HUES64 (cell line): ENCODE measurements around the gene XPR1.

ENCODE experiments used
- H3K27ac ChIP-seq: 2 replicates; pipeline ENCODE4 v1.7.0; 2013; ENCODE audit warnings: low read depth, low read length, inconsistent platforms
- H3K27me3 ChIP-seq: 2 replicates; pipeline ENCODE4 v1.6.1; 2013; ENCODE audit warnings: mild to moderate bottlenecking, low read length; ENCODE audit not compliant: insufficient read depth
- H3K36me3 ChIP-seq: 2 replicates; pipeline ENCODE4 v1.6.1; 2013; ENCODE audit warnings: mild to moderate bottlenecking, low read length; ENCODE audit not compliant: insufficient read depth
- H3K4me1 ChIP-seq: 2 replicates; pipeline ENCODE4 v1.6.1; 2013; ENCODE audit warnings: mild to moderate bottlenecking, low read length, moderate library complexity; ENCODE audit not compliant: insufficient read depth
- H3K4me3 ChIP-seq: 2 replicates; pipeline ENCODE4 v1.5.1; 2013; ENCODE audit warnings: mild to moderate bottlenecking, low read length, moderate library complexity
- H3K9ac ChIP-seq: 2 replicates; pipeline ENCODE4 v1.6.1; 2013; ENCODE audit warnings: mild to moderate bottlenecking, low read depth, low read length
- H3K9me3 ChIP-seq: 2 replicates; pipeline ENCODE4 v1.6.1; 2013; ENCODE audit warnings: low read depth, low read length; ENCODE audit not compliant: insufficient read depth
- WGBS: fragments of 150-250, 120-280 bp; methylation state at CpG from one replicate; pipeline ENCODE4 v1.1.7; 2013; ENCODE audit warnings: missing lambda C conversion rate; 5-methylcytosine and 5-hydroxymethylcytosine counted together

Gene XPR1

DNA sequence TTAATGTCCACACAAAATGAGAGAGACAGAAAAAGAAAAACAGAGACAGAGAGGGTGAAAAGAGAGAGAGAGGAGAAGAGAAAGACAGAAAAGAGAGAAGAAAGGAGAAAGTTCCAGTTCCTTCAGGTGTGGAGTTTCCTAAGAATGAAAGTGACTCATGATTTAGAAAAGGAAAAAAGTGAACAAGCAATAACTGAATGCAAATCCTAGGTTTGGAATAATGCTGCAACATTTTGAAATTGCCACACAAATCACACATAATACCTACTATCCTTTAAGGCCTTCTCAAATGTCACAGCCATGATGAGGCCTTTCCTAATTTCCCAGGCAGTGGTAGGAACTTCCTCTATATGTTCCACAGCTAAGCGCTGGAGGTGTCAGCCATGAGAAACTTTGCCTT lies 31.5 kb upstream of the XPR1 start:
- Histone ChIP-seq H3K4me1 (no peaks in the 10 kb centered on the region; the same call in 1 of the 2 replicates), H3K36me3 (no peaks in the 10 kb centered on the region), H3K9ac (no peak overlapping the region), H3K27me3 (no peaks in the 10 kb centered on the region), H3K27ac (no peak overlapping the region), H3K4me3 (no peak overlapping the region), H3K9me3 (no peaks in the 10 kb centered on the region)
- WGBS = 97% methylated on average over 1 of the region's 1 CpG

DNA sequence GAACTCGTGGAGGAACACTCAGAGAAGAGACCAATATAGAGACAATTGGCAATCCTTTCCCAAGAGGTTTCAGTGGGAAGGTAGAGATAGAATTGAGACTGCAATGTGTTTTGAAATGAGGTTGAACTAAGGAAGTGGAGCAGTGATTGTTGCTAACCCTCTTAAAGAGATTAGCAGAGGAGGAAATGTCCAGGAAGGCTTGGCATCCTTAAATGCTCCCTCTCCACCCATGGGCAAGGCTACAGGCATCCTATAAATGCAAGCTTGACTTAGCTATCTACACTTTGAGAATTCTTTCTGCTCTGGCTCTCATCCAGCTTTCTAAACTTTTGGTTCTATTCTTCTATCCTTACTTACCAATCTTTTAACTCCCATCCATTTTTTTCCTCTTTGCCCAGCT lies 30.3 kb upstream of the XPR1 start:
- H3K27ac ChIP-seq = no peak overlapping the region
- H3K27me3 ChIP-seq = no peaks in the 10 kb centered on the region
- no peak overlapping the region for H3K9ac ChIP-seq
- H3K36me3 ChIP-seq = no peaks in the 10 kb centered on the region
- 84% methylated on average over 1 of the region's 1 CpG for whole genome bisulfite sequencing
- no peaks in the 10 kb centered on the region for H3K9me3 ChIP-seq
- H3K4me3 ChIP-seq = no peak overlapping the region
- peaks cover 4% of the 10 kb centered on the region; the same call in 1 of the 2 replicates for H3K4me1 ChIP-seq

DNA sequence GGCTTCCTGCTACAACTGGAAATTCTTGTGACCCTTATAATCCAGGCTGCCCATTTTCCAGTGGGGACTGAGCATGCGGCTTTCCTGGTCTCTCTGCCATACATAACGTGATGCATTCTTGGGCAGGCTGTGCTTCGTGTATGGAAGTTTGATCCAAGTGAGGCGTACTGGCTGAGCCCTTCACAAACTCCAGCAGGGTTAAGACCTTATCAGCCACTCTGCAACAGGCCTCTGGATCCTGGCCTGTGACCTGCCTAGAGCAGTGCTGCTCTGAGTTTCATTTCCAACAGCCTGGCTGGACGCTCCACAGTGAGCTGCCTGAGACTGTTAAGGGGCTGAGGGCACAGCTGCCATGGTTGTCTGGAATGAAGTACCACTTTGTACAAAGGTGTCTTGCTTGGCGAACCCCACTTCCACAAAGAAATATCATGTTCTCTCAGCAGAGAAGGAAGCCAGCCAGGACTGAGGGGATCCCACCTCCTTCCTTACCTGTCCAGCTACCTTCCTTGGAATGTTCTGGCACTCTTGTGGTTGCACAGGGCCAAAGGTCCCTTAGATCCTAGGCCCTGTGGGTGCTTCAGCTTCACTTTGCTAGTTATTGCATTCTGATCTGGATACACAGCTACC lies 28.5 kb upstream of the XPR1 start:
- no peaks in the 10 kb centered on the region for H3K36me3 ChIP-seq
- no peak overlapping the region for H3K9ac ChIP-seq
- 92% methylated on average over 6 of the region's 6 CpGs for WGBS

DNA sequence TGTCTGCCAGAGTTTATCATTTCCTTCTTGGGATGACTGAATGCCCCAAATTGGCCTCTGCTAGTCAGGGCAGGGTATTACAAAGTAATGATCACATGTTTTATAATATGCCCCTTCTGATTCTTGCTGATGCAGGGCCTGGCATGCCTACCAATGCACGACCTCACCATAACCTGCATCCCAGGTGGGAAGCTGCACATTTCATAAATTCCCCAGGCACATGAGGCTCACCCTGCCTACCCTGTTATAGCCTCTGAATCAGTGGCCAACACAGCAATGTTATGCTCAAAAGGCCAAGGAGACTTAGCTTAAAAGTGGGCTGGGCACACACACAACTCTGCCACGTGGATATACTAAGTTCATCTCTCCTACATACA lies 28.0 kb upstream of the XPR1 start:
- no peak overlapping the region for H3K27ac ChIP-seq
- peaks cover 6% of the 10 kb centered on the region; the same call in 1 of the 2 replicates for H3K4me1 ChIP-seq
- no peaks in the 10 kb centered on the region for H3K9me3 ChIP-seq
- H3K27me3 ChIP-seq = no peaks in the 10 kb centered on the region
- no peaks in the 10 kb centered on the region for H3K36me3 ChIP-seq
- WGBS = 89% methylated on average over 2 of the region's 2 CpGs
- no peak overlapping the region for H3K4me3 ChIP-seq
- H3K9ac ChIP-seq = no peak overlapping the region

More for the DNA sequence above, 28.5 kb upstream of the XPR1 start:
- Histone ChIP-seq H3K4me3 (no peak overlapping the region), H3K27me3 (no peaks in the 10 kb centered on the region), H3K4me1 (peaks cover 6% of the 10 kb centered on the region; the same call in 1 of the 2 replicates), H3K9me3 (no peaks in the 10 kb centered on the region), H3K27ac (no peak overlapping the region)

DNA sequence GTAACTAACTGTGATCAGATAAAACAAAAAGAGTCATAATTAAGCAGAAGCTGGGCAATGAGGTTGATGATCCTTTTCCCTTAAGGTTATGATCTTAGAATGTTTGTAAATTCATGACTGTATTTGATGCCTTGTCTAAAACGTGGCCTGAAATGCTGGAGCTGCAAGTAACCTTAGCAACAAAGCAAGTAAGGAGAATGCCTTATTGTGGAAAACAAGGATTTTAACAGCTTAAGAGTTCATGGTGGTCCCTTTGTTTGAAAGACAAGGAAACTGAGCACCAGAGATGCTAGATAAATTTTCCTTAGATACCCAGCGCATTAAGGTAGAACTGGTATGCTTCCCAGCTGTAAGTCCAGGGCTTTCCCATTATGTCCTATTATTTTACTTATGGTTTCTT lies 25.7 kb upstream of the XPR1 start:
- peaks cover 16% of the 10 kb centered on the region; the same call in 1 of the 2 replicates for H3K4me1 ChIP-seq
- H3K4me3 ChIP-seq = no peak overlapping the region
- no peaks in the 10 kb centered on the region for H3K27me3 ChIP-seq
- H3K9ac ChIP-seq = no peak overlapping the region
- H3K36me3 ChIP-seq = no peaks in the 10 kb centered on the region
- H3K9me3 ChIP-seq = no peaks in the 10 kb centered on the region
- no peak overlapping the region for H3K27ac ChIP-seq
- WGBS = 68% methylated on average over 2 of the region's 2 CpGs

DNA sequence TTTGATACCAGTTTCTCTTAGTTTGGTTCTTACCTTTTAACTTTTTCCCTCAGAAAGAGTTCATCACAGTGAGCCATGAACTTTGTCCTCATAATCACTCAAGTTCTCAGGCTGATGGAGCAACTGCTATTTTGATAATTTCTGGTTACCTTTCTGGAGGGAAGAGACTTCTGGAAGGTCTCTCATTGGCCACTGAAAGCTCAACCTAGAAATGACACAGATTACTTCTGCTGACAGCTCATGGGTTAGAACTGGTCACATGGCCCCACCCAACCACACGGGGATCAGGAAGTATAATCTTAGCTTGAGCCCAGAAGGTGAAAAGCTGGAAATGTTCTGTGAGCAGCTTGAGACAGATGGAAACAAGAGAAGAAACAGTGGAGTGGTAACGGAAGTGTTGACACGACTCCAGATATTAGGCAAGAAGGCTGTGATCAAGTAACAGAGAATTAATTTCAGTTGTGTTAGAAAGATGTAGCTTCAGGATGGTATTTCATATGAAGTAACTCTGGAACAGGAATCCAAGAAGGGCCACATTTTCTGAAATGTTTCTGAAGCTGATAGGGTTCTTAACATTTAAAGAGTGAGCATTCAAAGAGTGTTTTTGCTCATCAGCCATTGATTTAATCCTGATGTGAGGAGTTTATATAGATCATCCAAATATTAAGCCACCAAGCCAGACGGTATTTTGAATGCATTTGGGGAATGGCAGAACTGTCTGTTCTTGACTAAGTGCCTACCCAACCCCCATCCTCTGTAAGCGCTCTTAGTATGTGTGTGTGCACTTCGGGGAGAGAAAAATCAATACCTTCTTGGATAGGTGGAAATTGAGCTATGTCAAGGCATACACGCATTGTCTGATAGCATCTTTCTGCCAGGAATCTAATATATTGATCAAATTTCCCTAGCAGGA lies 21.9 kb upstream of the XPR1 start:
- H3K27me3 ChIP-seq = no peaks in the 10 kb centered on the region
- H3K4me3 ChIP-seq = no peak overlapping the region
- no peak overlapping the region for H3K9ac ChIP-seq
- no peaks in the 10 kb centered on the region for H3K9me3 ChIP-seq
- H3K27ac ChIP-seq = no peak overlapping the region
- H3K4me1 ChIP-seq = peaks cover 20% of the 10 kb centered on the region; the same call in 1 of the 2 replicates
- 95% methylated on average over 7 of the region's 7 CpGs for WGBS
- H3K36me3 ChIP-seq = no peaks in the 10 kb centered on the region

DNA sequence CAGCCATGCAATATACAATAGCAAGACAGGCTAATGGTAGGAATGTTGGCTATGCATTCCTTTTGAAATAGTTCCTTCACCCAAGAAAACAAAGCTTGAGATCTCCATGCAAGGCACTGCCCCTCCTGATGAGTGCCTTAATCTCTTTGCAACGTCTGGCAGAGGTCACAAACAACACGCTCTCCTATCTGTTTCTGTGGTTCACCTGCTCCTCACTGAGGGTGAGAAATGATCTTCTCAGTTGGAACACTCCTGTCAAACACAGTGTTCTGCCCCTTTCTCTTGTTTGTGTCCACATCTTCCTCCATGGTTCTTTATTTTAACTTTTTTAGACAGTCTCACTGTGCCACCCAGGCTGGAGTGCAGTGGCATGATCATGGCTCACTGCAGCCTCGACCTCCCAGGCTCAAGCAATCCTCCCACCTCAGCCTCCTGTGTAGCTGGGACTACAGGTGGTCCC lies 21.2 kb upstream of the XPR1 start:
- no peak overlapping the region for H3K4me3 ChIP-seq
- no peaks in the 10 kb centered on the region for H3K9me3 ChIP-seq
- no peak overlapping the region for H3K9ac ChIP-seq
- H3K36me3 ChIP-seq = no peaks in the 10 kb centered on the region
- H3K27me3 ChIP-seq = no peaks in the 10 kb centered on the region
- peaks cover 20% of the 10 kb centered on the region; the same call in 1 of the 2 replicates for H3K4me1 ChIP-seq
- H3K27ac ChIP-seq = no peak overlapping the region
- WGBS = 60% methylated on average over 3 of the region's 3 CpGs

DNA sequence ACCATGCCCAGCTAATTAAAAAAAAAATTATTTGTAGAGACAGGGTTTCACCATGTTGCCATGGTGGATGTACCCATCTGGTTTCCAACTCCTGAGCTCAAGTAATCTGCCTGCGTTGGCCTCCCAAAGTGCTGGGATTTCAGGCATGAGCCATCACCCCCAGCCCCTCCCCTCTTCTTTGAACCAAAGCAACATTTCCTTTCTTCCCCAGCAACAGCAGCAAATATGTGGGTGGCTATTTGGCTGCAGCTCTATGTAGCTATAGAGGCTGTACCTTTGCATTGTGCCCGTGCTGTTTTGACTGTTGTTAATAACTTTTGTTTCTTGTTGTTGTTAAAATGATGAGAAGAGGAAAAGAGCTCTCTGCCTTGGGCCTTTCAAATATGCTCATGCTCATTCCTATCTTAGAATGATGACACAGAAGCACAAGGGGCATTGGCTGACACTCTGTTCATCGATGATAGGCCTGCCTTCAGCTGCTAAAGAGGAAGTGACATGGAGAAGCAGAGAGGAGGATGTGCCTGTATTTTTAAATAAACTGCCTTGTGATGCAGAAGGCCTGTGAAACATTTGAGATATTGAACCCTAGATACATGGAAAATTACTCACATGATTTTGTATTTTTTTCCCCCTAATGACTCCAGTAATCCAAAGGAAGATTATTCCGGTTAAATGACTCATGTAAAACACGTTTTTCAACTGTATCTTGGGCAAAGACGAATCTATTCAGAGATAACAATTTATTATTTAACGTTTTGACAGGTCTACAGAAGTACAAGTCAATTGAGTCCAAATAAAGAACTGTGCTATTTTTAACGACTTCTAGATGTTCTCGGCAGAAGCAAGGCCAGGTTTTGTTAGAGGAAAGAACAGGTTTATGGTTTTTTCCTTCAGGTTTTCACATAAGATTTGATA lies 20.5 kb upstream of the XPR1 start:
- Histone ChIP-seq H3K27ac (no peak overlapping the region), H3K9me3 (no peaks in the 10 kb centered on the region), H3K9ac (no peak overlapping the region), H3K27me3 (no peaks in the 10 kb centered on the region), H3K4me1 (peaks cover 18% of the 10 kb centered on the region; the same call in 1 of the 2 replicates), H3K36me3 (no peaks in the 10 kb centered on the region), H3K4me3 (no peak overlapping the region)
- 87% methylated on average over 9 of the region's 9 CpGs for WGBS

DNA sequence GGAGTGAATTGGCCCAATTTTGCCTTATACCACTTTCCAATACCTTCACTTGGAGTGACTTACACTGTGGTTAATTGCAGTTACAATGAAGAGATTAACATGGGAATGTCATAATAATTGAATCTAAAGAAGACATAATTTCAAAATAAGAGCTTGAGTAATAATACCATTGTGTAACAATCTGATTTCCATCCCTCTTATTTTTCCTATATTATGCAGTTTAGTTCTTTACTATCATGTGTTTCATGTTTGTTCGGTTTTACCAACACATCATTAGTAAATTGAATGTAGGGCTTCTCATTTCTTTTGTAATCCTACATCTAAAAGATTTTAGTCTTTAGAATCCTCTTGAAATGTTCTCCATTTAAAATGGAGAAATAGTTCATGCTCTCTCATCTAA lies 19.2 kb upstream of the XPR1 start:
- Histone ChIP-seq H3K27ac (no peak overlapping the region), H3K9ac (no peak overlapping the region), H3K4me3 (no peak overlapping the region), H3K36me3 (no peaks in the 10 kb centered on the region), H3K27me3 (no peaks in the 10 kb centered on the region), H3K4me1 (peaks cover 15% of the 10 kb centered on the region; the same call in 1 of the 2 replicates), H3K9me3 (no peaks in the 10 kb centered on the region)
- WGBS = no CpG with 5 or more reads among the region's 1 CpG

DNA sequence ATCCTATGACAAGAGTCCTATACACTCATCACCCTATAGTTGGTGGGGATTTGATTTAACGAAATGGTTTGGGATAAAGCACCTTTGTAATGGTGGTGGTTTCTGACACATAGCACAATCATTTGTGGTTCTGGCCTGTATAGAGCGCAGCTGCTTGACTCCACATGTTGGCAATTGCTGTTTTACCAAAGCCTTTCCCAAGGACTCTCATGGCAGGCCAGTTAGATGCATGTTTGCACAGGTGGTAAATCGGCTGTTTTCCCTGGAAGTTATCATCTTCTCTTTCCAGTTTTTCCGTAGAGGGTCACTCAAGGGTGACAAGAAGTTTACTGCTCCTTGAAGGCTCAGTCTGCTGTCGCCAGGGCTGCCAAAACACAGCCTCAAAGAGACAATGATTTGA lies 17.1 kb upstream of the XPR1 start:
- Histone ChIP-seq H3K36me3 (no peaks in the 10 kb centered on the region), H3K4me1 (peaks cover 15% of the 10 kb centered on the region; the same call in 1 of the 2 replicates), H3K4me3 (no peak overlapping the region), H3K27me3 (no peaks in the 10 kb centered on the region), H3K27ac (no peak overlapping the region), H3K9me3 (no peaks in the 10 kb centered on the region), H3K9ac (no peak overlapping the region)
- 89% methylated on average over 5 of the region's 5 CpGs for WGBS
